ENCODE data around the gene KAZN.

Gene KAZN

GRCh38 chr1:15096293-15096692 lies 497.8 kb downstream of the KAZN start:
- DNase-seq (ENCODE audit: low spot score): no peak

DNA sequence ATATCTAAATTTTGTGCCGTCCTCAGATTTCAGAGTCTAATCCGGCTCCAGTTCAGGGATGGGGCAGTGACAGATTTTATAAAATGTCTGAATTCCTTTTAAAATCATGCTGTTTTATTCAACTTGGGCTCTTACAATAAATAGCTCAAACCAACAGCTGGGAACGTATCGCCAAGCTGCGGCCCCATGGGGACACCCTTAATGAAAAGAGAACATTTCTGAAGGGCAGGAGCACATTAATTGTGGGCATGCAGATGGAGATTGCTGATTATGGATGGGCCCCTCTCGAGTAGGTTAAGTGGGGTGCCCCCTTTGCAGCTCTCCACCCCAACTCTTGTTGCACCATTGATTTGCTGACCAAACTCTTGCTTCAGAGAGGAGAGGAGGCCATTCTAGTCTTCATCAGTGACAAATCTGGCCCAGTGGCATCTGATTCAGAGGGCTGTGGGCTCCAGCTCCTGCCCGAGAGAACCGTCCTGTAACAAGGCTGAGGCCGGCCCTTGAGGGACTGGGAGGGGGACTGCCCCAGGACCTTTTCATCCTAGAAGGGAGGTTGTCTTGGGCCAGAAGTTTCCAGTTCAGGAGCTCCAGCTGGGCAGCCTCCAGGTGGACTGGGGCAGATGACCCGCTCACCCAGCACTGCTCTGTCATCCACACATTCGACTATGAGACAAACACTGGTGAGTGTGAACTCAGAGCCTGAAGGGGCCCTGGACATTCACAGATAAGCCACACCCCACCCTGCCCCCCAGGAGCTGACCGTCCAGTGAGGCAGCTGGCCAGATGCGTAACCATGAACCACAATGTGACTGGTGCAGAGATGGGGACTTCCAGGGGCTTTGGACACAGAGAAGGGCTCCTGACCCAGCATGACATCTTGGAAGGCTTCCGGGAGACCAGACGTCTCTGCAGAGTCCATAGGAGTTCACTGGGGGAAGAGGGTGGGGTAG lies 500.0 kb downstream of the KAZN start:
- DNase-seq (ENCODE audit: low spot score): no peak

- no peak for DNase-seq (ENCODE audit: low spot score)
Observed at GRCh38 chr1:15099441-15100120, 501.1 kb downstream of the KAZN start.

DNA sequence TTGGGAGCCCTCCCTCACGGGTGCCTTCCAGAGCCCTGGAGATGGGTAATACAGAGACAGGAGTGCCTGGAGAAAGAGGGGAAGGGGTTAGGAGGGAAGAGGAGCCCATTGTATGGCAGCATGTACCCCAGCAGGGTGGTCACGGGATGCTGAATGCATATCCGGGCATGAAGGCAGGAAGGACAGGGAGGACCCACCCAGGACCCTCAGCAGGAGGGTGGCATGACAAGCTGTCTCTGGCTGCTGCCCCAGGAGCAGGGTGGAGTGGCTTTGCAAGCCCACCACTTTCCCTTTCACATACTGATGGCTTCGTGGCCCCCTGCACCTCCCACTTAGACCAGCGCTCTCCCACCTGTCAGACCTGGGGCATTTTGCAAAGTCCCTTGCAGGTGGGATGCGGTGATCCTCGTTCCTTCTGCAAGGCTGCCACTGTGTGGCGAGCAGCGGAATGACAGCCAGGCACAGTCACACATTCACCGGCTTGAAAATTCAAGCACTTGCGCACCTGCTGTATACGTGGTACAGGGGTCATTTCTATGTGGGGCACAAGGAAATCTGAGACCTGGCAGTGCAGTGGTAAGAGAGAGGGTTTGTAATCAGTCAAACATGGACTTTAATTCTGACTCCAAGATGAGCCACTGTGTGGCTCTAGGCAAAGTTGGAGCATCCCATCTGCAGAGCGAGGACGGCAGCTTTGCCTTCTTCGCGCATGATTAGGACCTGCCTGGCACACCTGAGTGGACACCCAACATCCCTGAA lies 501.8 kb downstream of the KAZN start:
- DNase-seq (ENCODE audit: low spot score): peak; percentile 21

DNA sequence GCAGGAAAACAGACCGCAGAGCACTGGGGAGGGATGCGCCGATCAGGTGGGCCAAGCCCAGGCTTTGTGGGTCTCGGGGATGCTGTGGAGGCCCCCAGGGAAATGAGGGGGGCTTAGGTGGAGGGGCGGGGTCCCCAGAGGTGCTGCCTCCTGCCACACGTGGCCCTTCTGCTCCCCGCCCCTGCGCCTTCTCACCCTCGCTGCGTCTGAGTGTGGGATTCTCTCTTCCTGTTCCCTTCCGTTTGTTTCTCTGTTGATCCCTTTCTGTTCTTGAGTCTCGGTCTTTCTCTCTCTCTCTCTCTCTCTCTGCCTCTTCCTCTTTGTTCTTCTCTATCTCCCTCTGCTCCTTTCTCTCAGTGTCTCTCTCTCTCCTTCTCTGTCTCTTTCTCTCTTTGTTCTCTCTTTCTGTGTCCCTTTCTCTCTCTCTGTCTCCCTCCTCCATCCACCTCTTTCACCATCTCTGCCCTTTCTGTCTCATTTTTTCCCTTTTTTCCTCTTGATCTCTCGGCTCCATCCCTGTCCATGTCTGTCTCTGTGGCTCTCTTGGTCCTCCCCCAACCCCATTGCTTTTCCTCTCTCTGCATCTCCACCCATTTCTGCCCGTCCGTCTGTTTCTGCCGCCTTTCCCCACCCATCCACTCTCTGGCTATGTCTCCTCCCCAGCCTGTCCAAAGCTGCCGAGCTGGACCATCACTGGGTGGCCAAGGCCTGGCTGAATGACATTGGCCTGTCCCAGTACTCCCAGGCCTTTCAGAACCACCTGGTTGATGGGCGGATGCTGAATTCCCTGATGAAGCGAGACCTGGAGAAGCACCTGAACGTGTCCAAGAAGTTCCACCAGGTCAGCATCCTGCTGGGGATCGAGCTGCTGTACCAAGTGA lies 502.6 kb downstream of the KAZN start:
- no peak for DNase-seq (ENCODE audit: low spot score)

DNA sequence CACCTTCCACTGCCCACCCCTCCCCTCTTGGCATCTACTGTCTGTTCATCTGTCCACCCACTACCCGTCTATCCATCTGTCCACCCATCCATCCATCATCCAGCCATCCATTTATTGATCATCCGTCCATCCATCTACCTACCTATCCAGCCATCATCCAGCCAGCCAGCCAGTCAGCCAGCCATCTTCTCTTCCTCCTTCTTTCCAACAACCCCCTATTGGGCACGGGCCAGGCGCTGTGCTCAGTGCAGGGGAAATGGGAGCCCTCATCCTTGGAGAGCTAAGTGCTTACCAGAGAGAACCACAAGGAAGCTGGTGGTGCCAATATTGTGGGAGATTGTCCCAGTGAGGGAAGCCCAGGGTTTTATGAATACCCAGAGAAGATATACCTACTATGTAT lies 503.3 kb downstream of the KAZN start:
- DNase-seq (ENCODE audit: low spot score): no peak

DNA sequence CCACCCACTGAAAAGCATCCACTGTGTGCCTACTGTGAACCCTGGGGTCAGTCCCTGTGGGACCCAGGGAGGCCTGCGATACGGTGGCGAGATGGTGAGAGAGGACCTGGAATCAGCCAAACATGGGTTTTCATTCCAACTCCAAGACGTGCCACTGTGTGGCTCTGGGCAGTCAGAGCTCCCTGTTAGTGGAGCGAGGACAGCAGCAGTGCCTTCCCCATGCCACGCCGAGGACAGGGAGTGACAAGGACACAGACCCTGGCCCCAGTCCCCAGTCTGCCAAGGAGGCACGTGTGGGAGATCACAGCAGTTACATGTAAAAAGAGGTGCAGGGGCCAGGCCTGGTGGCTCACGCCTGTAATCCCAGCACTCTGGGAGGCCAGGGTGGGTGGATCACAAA lies 504.2 kb downstream of the KAZN start:
- no peak for DNase-seq (ENCODE audit: low spot score)

DNA sequence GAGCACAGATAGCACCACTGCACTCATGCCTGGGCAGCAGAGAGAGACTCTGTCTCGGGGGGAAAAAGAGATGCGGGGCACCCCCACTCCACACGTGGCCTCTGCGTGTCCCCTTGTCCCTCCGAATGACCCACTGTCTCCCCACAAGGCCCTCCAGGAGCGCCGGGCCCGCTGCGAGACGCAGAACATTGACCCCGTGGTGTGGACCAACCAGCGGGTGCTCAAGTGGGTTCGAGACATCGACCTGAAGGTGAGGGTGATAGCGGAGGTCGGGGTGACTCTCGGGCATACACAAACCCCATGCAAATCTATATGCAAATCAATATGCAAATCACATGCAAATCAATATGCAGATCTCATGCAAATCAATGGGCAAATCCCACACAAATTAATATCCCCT lies 504.7 kb downstream of the KAZN start:
- DNase-seq (ENCODE audit: low spot score): no peak

DNA sequence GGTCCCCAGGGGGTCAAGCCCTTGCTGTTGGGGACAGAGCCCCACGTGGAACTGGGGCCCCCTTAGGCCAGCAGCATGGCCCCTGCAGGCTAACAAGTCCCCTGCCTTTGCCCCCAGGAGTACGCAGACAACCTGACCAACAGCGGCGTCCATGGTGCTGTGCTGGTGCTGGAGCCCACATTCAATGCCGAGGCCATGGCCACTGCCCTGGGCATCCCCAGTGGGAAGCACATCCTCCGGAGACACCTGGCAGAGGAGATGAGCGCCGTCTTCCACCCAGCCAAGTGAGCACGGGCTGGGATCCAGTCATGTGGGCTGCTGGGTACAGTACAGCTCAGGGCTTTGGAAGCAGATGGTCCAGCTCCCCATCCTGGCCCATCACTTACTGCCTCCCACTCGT lies 505.4 kb downstream of the KAZN start:
- no peak for DNase-seq (ENCODE audit: low spot score)

GRCh38 chr1:15104768-15105167 lies 506.3 kb downstream of the KAZN start:
- no peak for DNase-seq (ENCODE audit: low spot score)

DNA sequence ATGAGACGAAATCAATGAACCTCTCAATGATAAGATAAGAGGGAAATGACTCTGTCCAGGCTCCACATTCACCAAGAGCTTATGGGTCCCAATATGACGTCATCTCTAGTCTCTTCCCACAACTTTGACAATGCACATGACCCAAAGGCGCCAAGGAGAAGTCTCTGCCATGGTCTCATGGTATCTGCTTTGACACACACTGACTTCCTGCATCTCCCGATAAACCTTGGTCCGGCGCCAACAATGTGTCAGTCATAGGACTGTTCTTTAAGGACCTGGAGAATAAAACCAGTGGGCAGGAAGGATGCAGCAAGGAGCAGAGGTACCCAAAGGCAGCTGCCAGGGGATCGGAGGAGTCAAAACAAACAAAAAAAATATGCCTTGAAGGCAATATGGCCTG lies 508.1 kb downstream of the KAZN start:
- DNase-seq (ENCODE audit: low spot score): no peak

- DNase-seq (ENCODE audit: low spot score): no peak
Observed at GRCh38 chr1:15107058-15107687, 508.7 kb downstream of the KAZN start.

GRCh38 chr1:15107911-15108310 lies 509.4 kb downstream of the KAZN start:
- DNase-seq (ENCODE audit: low spot score): no peak

GRCh38 chr1:15110128-15110866 lies 511.8 kb downstream of the KAZN start:
- DNase-seq (ENCODE audit: low spot score): no peak

DNA sequence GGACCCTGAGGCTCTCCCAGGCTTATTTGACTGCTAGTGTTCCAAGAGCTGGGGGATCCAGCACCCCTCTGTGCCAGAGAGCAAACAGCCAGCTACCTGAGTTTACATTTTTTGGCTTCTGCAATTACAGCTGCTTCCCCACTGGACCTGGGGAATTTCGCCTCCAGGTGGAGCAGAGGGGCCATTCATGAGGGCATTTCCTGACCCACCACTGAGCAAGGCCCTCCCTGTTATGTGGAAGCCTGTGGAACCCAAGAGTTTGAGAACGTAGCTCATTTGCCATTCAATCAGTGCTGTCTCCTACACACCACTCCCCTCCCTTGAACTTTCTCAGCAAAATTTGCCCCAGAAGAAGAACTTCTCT lies 512.4 kb downstream of the KAZN start:
- DNase-seq (ENCODE audit: low spot score): no peak

- DNase-seq (ENCODE audit: low spot score): no peak
Observed at GRCh38 chr1:15113146-15113545, 514.7 kb downstream of the KAZN start.

GRCh38 chr1:15114884-15115283 lies 516.4 kb downstream of the KAZN start:
- DNase-seq (ENCODE audit: low spot score): no peak

DNA sequence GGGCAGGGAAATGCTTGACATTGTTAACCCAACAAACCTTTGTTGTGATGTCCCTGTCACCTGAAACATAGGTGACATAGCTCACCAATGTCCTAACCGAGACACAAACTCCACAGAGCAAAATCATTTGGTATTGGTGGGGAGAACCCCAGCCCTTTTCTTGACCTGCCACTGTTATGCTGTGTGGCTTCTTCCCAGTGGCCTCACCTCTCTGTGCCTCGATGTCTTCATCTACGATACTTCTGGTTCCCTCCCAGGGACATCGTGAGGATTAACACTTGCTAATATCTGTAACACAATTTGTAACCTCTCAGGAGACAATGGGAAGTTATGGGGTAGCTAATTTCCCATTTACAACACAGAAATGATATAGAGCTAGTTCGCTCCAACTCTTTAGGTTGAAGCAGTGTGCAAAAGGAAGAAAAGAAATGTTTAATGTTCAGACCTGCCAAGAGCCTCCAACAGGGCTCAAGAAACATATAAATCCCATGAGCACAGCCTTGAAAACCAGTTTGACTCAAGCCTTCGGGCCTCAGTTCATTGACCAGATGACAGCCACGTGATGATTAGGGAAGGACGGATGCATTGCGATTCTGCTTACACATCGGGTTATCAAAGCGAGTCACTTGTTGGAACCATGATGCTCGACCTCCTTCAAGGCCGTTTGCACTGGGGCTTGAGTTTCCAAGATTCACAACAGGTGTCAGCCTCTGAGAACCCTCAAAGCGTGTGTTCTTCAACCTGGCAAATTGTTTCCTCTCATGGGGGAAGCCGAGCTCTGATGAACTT lies 517.3 kb downstream of the KAZN start:
- DNase-seq (ENCODE audit: low spot score): no peak

GRCh38 chr1:15116966-15117365 lies 518.5 kb downstream of the KAZN start:
- no peak for DNase-seq (ENCODE audit: low spot score)
